HepG2 (cell line): ENCODE measurements around the gene TK1. TPM values are rescaled to one million over a fixed set of nuclear protein-coding genes. Genes with fewer than 3 reads are reported as not detected.
A peak's percentile ranks its signal among the peaks of the same experiment; 100 is the strongest.

Source experiments
- BATF2 ChIP-seq: sonication (generic); formaldehyde crosslinking; IDR thresholded peaks from 2 replicates; pipeline ENCODE4 v1.8.0; 2022; ENCODE audit warnings: mild to moderate bottlenecking, missing genetic modification reagents, moderate library complexity
- DDIT3 ChIP-seq: sonication (generic); formaldehyde crosslinking; IDR thresholded peaks from 2 replicates; pipeline ENCODE4 v1.4.0; 2020; ENCODE audit warnings: mild to moderate bottlenecking, missing genetic modification reagents
- DMAP1 ChIP-seq: IDR thresholded peaks from 2 replicates; pipeline ENCODE4 v1.6.1; 2016
- ELF1 ChIP-seq: sonication (generic); formaldehyde crosslinking; IDR thresholded peaks from 2 replicates; pipeline ENCODE4 v1.4.0; 2020; ENCODE audit warnings: missing genetic modification reagents
- EP300 ChIP-seq, 3 experiments: sonication (generic) in 1 of 3; formaldehyde crosslinking in 1 of 3; IDR thresholded peaks; 2 replicates each; pipeline versions ENCODE4 v1.5.1 to v1.6.1; 2011 to 2020; ENCODE audit warnings: low read depth in 2 of 3, low read length in 2 of 3, borderline replicate concordance in 1 of 3, improper control_type of control experiment in 1 of 3, mild to moderate bottlenecking in 1 of 3, missing genetic modification reagents in 1 of 3, moderate library complexity in 1 of 3
- FOSL2 ChIP-seq: sonication (generic); formaldehyde crosslinking; IDR thresholded peaks from 2 replicates; pipeline ENCODE4 v1.4.0; 2020; ENCODE audit warnings: missing genetic modification reagents
- GMEB1 ChIP-seq: sonication (generic); formaldehyde crosslinking; IDR thresholded peaks from 2 replicates; pipeline ENCODE4 v1.5.1; 2020; ENCODE audit warnings: missing genetic modification reagents, mild to moderate bottlenecking, borderline replicate concordance
- HMGA1 ChIP-seq: sonication (generic); formaldehyde crosslinking; conservative IDR thresholded peaks from 2 replicates; pipeline ENCODE4 v1.4.0; 2020; ENCODE audit warnings: missing genetic modification reagents
- MAF1 ChIP-seq: sonication (generic); formaldehyde crosslinking; IDR thresholded peaks from 2 replicates; pipeline ENCODE4 v1.5.0; 2020; ENCODE audit warnings: missing genetic modification reagents, borderline replicate concordance
- NBN ChIP-seq: fragments of 450-650 bp; conservative IDR thresholded peaks from 2 replicates; pipeline ENCODE4 v1.6.1; 2017
- NCOA1 ChIP-seq: sonication (generic); formaldehyde crosslinking; IDR thresholded peaks from 2 replicates; pipeline ENCODE4 v1.9.0; 2021; ENCODE audit warnings: missing genetic modification reagents
- NKX3-1 ChIP-seq: sonication (generic); formaldehyde crosslinking; IDR thresholded peaks from 2 replicates; pipeline ENCODE4 v1.5.0; 2020; ENCODE audit warnings: missing genetic modification reagents
- PBX2 ChIP-seq: IDR thresholded peaks from 2 replicates; pipeline ENCODE4 v1.6.1; 2016; ENCODE audit warnings: control low read depth
- RARG ChIP-seq: sonication (generic); formaldehyde crosslinking; IDR thresholded peaks from 2 replicates; pipeline ENCODE4 v1.4.0; 2020; ENCODE audit warnings: low read depth, mild to moderate bottlenecking, missing genetic modification reagents
- RCOR2 ChIP-seq: IDR thresholded peaks from 2 replicates; pipeline ENCODE4 v1.6.1; 2016; ENCODE audit warnings: missing biosample characterization, missing genetic modification reagents
- SMC3 ChIP-seq: IDR thresholded peaks from 2 replicates; pipeline ENCODE4 v1.6.1; 2011; ENCODE audit warnings: low read length, improper control_type of control experiment
- SRF ChIP-seq: IDR thresholded peaks from 2 replicates; pipeline ENCODE4 v1.6.1; 2011; ENCODE audit warnings: mild to moderate bottlenecking, low read depth, low read length, moderate library complexity
- TCF12 ChIP-seq, 2 experiments: fragments of 450-650 bp in 1 of 2; sonication (generic) in 1 of 2; formaldehyde crosslinking in 1 of 2; IDR thresholded peaks; 2 replicates each; pipeline versions ENCODE4 v1.6.1 to v1.8.0; 2017 to 2022; ENCODE audit warnings: antibody characterized with exemption in 1 of 2, mild to moderate bottlenecking in 1 of 2, missing genetic modification reagents in 1 of 2, moderate library complexity in 1 of 2
- ZBTB2 ChIP-seq: sonication (generic); formaldehyde crosslinking; IDR thresholded peaks from 2 replicates; pipeline ENCODE4 v1.8.0; 2022; ENCODE audit warnings: low read depth, missing genetic modification reagents
- ZNF296 ChIP-seq: sonication (generic); formaldehyde crosslinking; conservative IDR thresholded peaks from 2 replicates; pipeline ENCODE4 v1.5.0; 2020; ENCODE audit warnings: mild to moderate bottlenecking, missing genetic modification reagents
- ZNF501 ChIP-seq: sonication (generic); formaldehyde crosslinking; IDR thresholded peaks from 2 replicates; pipeline ENCODE4 v1.5.1; 2020; ENCODE audit warnings: mild to moderate bottlenecking, moderate library complexity, missing genetic modification reagents
- ZNF563 ChIP-seq: sonication (generic); formaldehyde crosslinking; IDR thresholded peaks from 2 replicates; pipeline ENCODE4 v1.8.0; 2022; ENCODE audit warnings: mild to moderate bottlenecking, moderate library complexity, missing genetic modification reagents
- ZNF598 ChIP-seq: sonication (generic); formaldehyde crosslinking; IDR thresholded peaks from 2 replicates; pipeline ENCODE4 v1.5.1; 2020; ENCODE audit warnings: mild to moderate bottlenecking, missing genetic modification reagents, borderline replicate concordance
- ZNF766 ChIP-seq: sonication (generic); formaldehyde crosslinking; IDR thresholded peaks from 2 replicates; pipeline ENCODE4 v1.5.0; 2020; ENCODE audit warnings: missing genetic modification reagents, borderline replicate concordance
- polyA plus RNA-seq, 8 experiments: library from polyadenylated mRNA; depleted of rRNA in 3 of 8; stranded (reverse) in 7 of 8; unstranded in 1 of 8; fragments of >200 nt; fragmentation: Illumina TruSeq in 4 of 8; extraction: Trizol in 4 of 8; gene quantifications; 2 replicates each; pipeline versions ENCODE4 v1.2.1 to v1.2.3, GENCODE V29; 2011 to 2016; ENCODE audit warnings: low read depth in 4 of 8, missing spikeins in 1 of 8, mixed read lengths in 1 of 8; ENCODE audit not compliant: insufficient read depth in 1 of 8
- total RNA-seq, 5 experiments: library from RNA; depleted of rRNA; stranded (reverse); fragments of >200 nt; fragmentation: Illumina TruSeq; extraction: Trizol; gene quantifications; 2 replicates each; pipeline ENCODE4 v1.2.3, GENCODE V29; 2016; ENCODE audit warnings: low read depth in 1 of 5

TK1 gene
- total and polyA plus RNA-seq, 2 of the 13 experiments (the other 11 are each of a cell fraction or from before 2014, with no cell fraction given): 45.0 to 96.0 TPM

- TF ChIP-seq DDIT3 (CRISPR knock-in tag): no peak
- TF ChIP-seq ZNF501: peak; percentile 79; the same call in 1 of the 2 replicates
- peak; percentile 72 for TF ChIP-seq ELF1 (CRISPR knock-in tag)
- peak; percentile 0; the same call in 1 of the 2 replicates for TF ChIP-seq ZNF563 (CRISPR knock-in tag)
- 0 out of 2 replicates have a peak, but pooled peaks have one; percentile 10 for TF ChIP-seq SRF
- TF ChIP-seq NBN: no peak
- TF ChIP-seq NCOA1: peak; percentile 94
- peak; percentile 79; the same call in 1 of the 2 replicates for TF ChIP-seq ZNF766
- TF ChIP-seq BATF2 (CRISPR knock-in tag): peak; percentile 100
- peak; percentile 62 for TF ChIP-seq FOSL2 (CRISPR knock-in tag)
- peak; percentile 94 for TF ChIP-seq MAF1 (CRISPR knock-in tag)
- TF ChIP-seq SMC3: peak; percentile 4; the same call in 1 of the 2 replicates
- TF ChIP-seq ZBTB2: peak; percentile 98
- peak; percentile 29 to 31; a peak in 1 of 4 replicates for TF ChIP-seq EP300 (IDR thresholded peaks at IDR 0.05; ENCODE audit: low read depth in 2 of 2, low read length in 2 of 2)
- TF ChIP-seq EP300 (CRISPR knock-in tag; IDR thresholded peaks at IDR 0.05; ENCODE audit: borderline replicate concordance): 0 out of 2 replicates have a peak, but pooled peaks have one; percentile 20
- TF ChIP-seq HMGA1: no peak
- 0 out of 2 replicates have a peak, but pooled peaks have one; percentile 28 for TF ChIP-seq ZNF598 (CRISPR knock-in tag)
- no peak for TF ChIP-seq TCF12 (IDR thresholded peaks at IDR 0.05)
- no peak for TF ChIP-seq TCF12 (CRISPR knock-in tag; IDR thresholded peaks at IDR 0.05)
- peak; percentile 75; the same call in 1 of the 2 replicates for TF ChIP-seq GMEB1 (CRISPR knock-in tag)
- peak; percentile 90 for TF ChIP-seq DMAP1 (CRISPR knock-in tag)
- no peak for TF ChIP-seq ZNF296 (CRISPR knock-in tag)
- 0 out of 2 replicates have a peak, but pooled peaks have one; percentile 16 for TF ChIP-seq PBX2 (CRISPR knock-in tag)
- no peak for TF ChIP-seq RCOR2 (CRISPR knock-in tag)
- TF ChIP-seq NKX3-1 (CRISPR knock-in tag): 0 out of 2 replicates have a peak, but pooled peaks have one; percentile 40
- TF ChIP-seq RARG (CRISPR knock-in tag): 0 out of 2 replicates have a peak, but pooled peaks have one; percentile 53
Measured at GRCh38 chr17:78186692-78187595, at the start of gene TK1, which contains the start of gene AFMID (continued).
